Effector CD8-positive, alpha-beta T cell (primary cell): Measurements from ENCODE around the gene RPL4.
"Not testable (repeated sequence)": the region's sequence is repeated elsewhere in the genome, so short reads cannot be mapped to it uniquely, and the experiment has no call there.

ENCODE experiments used
- DNase-seq: peaks from one replicate; lab custom pipeline; 2025; lab: John Stamatoyannopoulos, UW
- total RNA-seq, 4 experiments: gene quantifications; one replicate each; lab custom pipeline; 2026; lab: John Stamatoyannopoulos, UW

Gene RPL4
- total RNA-seq: 1,373 to 2,729 (median 1,956) reads per million in 4 experiments

DNA sequence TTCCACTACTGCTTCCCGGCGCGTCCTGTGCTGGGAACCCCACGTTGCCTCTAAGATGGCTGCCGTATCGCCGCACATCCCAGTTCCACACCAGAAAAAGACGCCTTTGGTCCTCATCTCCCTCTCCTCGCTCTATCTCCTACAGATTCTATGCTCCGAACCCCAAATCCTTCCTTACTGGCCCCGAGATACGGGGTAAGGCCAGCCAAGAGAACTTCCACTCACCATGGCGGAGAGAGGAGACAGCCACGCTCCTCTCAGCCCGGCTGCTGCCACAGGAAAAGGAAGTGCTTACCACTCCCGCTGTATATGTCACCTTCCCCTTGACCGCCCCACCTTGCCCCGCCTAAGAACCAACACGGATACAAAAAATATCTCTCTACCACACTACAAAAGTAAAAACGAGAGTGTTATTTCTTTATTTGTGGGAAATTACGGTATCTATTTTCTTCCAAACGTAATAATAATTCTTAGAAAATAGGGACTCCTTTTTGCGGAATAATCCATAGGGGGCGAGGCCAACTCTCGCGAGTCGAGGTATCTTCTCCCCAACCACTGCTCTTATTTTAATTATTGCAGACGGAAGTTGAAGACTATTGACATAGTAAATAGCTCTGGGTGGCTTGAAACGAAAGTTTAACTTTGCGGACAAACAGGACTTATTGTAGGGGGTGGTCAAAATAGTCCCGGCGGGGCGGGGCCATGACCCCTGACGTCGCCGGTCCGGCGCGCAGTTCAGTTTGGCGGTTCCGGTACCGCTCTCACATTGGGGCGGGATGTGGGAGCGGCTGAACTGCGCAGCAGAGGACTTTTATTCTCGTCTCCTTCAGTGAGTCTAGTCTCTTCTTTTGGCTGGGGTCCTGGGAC, at the start of gene RPL4, which contains the start of gene ZWILCH:
TSS of gene RPL4 (minus strand) at position 293 of the 867 bp plus-strand sequence. CDS start at position 228, 65 bp downstream.
TSS of gene ZWILCH (plus strand) at position 764 of the 867 bp plus-strand sequence. CDS start at position 777, 13 bp downstream.
- peak; percentile 69 for DNase-seq

GRCh38 chr15:66545255-66545654, 40.6 kb upstream of the RPL4 start:
- DNase-seq: no peak

DNA sequence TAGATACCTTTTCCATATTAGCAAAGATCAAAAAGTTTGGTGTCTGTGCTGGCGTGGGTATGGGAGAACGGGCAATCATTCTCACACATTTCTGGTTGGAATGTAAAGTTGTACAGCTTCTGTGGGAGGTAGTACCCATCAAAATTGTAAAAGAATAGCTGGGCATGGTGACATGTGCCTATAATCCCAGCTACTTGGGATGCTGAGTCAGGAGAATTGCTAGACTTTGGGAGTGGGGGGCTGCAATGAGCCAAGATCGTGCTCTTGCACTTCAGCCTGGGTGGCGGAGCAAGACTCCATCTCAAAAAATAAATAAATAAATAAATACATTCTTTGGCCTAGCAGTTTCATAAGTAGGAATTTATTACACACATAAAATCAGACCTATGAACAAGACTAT, 38.2 kb upstream of the RPL4 start:
- no peak for DNase-seq

GRCh38 chr15:66535056-66535455, 30.4 kb upstream of the RPL4 start:
- no peak for DNase-seq

DNA sequence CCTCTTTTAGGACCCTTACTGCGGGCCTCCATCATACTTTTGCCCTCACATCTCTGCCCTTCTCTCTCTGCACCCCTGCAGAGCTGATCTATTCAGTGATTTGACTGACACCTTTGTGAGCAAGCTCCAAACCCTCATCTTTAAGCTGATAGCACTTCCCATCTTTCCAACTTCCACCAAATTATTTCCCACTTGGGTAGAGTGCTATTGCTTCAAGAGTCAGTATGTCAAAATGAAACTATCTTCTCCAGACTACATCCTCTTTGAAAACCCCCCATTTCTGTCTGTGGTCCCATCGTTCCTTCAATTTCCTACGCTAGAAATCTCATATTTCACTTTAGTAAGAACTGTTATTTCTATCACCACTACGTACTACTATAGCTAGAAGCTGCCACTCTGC, 20.2 kb upstream of the RPL4 start:
- no peak for DNase-seq

GRCh38 chr15:66523926-66524325, 19.3 kb upstream of the RPL4 start:
- DNase-seq: no peak

DNA sequence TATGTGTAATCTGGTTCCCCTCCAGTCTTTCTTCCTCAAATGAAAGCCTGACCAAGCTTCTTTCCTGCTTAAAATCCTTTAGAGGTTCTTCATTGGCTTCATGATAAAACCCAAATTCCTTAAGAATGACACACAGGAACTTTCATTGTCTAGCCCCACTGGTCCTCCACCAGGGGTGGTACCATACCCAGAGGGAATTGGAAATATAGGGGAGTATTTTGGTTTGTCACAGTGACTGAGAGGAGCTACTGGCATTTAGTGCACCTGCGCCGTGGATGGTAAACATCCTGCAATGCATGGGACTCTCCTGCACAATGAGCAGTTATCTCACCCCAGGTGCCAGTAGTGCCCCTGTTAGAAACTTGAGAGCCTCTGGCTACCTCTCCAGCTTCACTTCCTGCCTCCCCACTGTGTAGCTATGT, 11.3 kb upstream of the RPL4 start:
- no peak for DNase-seq

GRCh38 chr15:66514586-66514985, 9.9 kb upstream of the RPL4 start:
- DNase-seq: no peak

DNA sequence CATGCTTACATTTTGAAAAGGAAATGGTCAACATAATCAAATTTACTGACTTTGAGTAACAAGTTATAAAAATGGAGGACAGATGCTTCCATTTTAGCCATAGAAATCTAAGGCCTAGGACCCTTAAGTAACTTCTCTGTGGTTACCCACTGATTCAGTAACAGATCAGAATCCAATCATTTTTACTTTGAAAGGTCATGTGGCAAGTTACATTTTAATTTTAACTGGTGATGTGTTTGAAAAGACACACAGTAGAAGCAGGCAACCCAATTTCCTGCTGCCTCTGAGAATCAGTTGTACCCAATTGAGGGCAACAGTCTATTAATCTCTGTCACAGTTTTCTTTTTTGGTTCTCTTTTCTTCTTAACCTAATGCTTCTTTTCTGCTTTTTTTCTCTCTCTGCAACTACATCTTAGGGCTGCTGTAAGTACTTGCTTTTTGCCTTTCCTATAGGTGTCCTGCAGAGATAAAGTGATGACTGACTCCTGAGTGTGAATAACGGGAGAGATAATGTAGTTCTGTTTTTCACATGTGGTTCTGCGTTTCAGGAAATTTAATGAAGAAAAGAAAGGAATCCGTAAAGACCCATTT, 3.7 kb upstream of the RPL4 start:
- DNase-seq: no peak

DNA sequence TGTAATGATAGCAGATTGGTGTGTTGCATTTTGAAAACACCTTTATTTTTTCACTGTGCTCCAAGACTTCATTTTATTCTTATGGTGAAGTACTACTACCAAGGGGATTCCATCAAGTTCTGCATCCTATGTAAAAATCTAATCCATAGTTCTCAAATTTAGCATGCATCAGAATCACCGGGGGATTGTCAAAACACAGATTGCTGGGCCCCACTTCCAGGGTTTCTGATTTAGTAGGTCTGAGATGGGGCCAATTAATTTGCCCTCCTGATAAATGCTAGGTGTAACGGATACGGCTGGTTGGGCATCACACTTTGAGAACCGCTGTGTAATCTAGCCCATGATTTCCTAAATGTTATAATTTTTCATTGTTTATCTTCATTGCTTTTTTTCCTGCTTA, 1.2 kb upstream of the RPL4 start:
- no peak for DNase-seq

DNA sequence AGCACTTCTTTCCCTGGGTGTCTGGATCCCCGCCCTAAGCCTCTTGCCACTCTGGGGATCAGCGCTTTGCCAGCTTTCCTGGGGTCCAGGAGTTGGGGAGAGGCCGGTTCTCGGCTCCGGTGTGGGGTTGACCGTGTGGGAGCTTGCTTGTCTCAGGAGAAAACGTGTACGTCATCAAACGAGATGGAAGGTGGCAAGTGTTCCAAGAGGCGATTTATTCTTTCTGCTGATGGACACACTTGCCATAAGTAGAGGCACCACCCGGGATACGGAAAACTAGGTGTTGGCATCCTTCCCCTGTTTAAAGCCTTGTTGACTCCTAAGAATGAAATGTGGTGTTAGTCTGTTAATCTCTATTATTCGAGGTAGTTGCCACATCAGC, 766 bp upstream of the RPL4 start:
- no peak for DNase-seq

DNA sequence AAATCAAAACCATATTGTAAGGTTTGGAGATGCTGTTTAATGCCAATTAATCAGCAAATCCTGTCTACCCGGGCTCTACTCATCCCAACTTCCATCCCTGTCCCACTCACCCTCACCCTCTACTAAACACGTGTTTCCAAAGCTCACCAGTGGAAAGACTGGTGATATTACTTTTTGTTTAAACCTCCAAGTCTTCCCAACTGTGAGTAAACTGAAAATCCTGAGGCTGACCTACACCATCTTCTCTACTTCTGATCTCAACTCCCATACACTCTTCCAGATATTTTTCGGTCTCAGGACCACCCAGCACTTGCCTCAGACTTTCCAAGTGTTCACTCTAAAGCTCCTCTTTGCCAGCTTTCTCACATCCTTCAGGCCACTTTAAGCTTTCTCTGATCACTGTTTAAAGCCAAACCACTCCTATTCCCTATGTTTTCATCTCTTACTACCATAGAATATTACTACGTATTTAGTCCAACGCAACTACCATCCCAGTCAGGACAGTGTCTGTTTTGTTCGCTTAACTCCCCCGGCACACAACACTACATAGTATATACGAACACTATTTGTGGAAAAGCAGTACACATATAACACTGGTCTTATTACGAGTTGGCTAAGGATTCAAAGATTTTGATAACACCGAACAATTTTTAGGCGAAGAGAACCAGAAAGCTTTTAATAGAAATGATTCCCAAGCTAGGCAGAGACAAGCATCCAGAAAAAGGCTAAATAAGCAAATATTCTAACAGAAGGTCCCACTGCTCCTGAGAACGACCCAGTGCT, 684 bp downstream of the RPL4 start:
- DNase-seq: no peak

DNA sequence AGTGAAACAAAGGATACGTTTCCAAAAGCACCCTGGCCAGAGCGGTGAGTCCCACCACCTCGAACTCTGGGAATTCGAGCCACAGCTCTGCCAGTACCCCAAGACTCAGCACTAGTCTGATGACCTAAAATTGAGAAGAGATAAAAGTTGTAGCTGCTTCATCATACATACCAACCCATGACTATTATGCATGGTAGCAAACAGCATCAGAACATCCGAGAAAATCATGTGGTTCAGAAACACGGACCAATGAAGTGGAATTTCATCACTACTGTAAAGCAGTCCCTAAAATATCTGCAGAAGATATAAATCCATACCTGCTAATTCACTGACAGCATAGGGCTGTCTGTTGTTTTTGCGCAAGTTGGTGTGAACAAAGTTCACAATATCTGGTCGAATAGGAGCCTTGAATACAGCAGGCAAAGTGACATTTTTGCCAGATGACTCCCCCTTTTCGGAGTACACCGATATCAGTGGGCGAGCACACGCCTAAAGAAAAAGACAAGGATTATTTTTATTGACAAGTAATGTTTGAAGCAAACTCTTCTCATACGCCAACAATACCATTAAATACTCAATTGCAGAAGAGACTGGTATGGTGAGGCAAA, 1.5 kb downstream of the RPL4 start:
- not testable (repeated sequence) for DNase-seq

DNA sequence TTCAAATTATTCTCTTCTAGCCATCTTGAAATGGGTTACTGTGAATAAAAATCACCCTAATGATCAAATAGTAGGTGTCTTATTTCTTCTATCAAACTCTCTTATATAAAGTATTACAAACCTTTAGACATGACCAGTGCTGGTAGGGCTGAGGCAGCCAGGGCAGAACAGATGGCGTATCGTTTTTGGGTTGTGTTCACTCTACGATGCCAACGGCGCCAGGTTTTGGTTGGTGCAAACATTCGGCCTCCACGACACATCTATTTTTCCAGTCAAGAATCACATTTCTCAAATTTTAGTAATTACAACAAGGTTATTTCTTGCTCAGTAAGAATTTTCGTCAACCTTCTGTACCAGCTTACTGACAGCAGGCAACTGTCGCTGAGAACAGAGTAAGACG, 2.2 kb downstream of the RPL4 start:
- no peak for DNase-seq

DNA sequence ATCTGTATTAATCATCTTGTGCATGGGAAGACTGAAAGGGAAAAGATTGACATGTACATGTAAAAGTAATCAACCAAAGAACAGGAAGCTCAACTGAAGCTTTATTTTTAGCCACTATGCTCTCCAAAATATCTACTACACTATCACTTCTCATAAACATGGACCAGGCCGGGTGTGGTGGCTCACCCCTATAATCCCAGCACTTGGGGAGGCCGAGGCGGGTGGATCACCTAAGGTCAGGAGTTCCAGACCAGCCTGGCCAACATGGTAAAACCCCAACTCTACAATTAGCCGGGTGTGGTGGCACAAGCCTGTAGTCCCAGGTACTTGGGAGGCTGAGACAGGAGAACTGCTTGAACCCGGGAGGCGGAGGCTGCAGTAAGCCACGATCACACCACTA, 4.3 kb downstream of the RPL4 start:
- not testable (repeated sequence) for DNase-seq

- DNase-seq: no peak
Observed at GRCh38 chr15:66498501-66499386, 5.9 kb downstream of the RPL4 start.

DNA sequence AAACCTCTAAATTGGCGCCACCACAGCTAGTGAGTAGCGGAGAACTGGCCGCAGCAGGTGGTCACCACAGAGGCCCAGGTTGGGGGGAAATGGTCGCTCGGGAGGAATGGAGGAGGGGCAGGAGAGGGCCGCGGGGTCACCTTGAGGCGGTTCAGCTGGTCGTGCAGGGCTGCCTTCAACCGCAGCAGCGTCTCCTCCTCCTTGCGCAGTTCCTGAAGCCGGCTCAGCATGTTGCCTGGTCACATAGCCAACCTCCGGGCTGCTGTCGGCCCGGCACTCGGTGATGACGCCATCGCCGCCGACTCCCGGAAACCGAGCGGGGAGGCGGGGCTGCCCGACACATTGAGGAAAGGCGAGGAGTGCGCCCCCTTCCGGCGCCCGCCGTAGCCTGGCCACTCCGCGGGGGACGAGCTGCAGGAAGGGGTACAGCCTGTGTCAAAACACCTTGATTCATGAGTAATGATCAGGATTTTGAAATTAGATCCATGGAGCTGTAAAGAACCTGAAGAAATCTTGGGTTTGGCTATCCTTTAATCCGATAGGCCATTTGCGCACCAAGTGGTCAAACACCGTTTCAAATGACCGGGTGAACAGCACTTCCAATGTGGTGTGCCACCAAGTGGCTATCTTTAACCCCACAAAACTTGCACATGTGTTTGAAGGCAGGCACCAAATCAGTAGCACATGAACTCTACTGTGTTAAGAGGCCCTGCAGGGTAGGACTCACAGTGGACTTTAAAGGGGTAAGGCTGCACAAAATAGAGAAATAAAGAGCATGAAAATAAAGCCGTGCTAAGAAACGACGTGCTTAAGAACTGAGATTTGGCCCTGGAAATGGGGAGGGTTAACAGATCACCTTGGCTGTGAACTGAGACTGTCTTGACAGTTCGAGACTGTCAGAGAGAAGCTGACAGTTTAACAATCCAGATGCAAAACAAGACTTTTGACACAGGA, 6.9 kb downstream of the RPL4 start, which contains the start of gene SNAPC5:
TSS of gene SNAPC5 (minus strand) at position 261 of the 954 bp plus-strand sequence. CDS start at position 230, 31 bp downstream.
- peak; percentile 95 for DNase-seq

GRCh38 chr15:66496951-66497501, 7.6 kb downstream of the RPL4 start:
- DNase-seq: no peak

GRCh38 chr15:66494262-66494661, 10.4 kb downstream of the RPL4 start:
- DNase-seq: no peak
